Stimulated activated CD8-positive, alpha-beta memory T cell treated with anti-CD3 and anti-CD28 coated beads, Interleukin-2, amount 100 ng/mL, for 48 hours (primary cell): ENCODE data around the gene SKIC8.

Source experiments
- DNase-seq, 2 donors: peaks; one replicate each; pipeline ENCODE4 v3.0.0-alpha.2; 2020; ENCODE audit warnings: low read depth in 2 of 2

The SKIC8 gene

DNA sequence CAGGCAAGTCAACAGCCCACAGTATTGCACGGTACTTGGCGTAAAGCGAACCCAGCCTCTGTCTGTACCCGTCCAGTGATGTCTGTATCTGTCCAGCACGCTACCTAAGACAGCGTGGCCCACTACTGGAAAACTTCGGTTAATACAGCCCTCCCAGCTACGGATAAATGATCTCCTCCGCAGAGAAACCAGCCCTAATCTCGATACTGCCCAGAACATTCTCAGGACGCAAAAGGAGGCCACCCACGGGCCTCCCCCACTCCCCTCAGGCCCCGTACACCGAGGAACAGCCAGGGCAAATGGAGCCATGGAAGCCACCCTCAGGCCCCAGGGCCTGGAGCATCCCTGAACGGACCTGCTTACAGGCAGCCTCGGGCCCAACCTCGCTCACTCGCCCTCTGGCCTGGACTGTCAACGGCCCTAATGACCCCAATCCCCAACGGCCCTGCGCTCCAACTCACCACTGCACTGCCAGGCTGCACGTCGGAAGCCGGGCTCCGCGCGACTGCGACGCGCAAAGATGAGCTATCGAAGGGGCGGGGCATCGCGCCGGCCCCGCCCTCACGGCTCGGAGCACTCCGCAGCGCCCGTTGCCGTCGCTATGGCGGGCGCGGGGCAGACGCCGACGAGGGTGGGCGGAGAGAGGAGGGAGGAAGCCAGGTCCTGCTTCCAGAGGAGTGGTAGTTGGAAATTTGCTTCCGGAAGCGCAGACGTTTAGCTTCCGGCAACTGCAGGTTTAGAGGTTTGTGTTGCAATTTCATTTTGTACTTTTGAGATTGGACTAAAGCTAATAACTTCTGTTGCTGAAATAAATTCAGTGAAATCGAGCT is at the start of gene SKIC8:
SKIC8 (minus strand) TSS at position 509 of the 830 bp plus-strand sequence. CDS start 3,923 bp downstream, outside the sequence.
- peak; percentile 87 for DNase-seq

DNA sequence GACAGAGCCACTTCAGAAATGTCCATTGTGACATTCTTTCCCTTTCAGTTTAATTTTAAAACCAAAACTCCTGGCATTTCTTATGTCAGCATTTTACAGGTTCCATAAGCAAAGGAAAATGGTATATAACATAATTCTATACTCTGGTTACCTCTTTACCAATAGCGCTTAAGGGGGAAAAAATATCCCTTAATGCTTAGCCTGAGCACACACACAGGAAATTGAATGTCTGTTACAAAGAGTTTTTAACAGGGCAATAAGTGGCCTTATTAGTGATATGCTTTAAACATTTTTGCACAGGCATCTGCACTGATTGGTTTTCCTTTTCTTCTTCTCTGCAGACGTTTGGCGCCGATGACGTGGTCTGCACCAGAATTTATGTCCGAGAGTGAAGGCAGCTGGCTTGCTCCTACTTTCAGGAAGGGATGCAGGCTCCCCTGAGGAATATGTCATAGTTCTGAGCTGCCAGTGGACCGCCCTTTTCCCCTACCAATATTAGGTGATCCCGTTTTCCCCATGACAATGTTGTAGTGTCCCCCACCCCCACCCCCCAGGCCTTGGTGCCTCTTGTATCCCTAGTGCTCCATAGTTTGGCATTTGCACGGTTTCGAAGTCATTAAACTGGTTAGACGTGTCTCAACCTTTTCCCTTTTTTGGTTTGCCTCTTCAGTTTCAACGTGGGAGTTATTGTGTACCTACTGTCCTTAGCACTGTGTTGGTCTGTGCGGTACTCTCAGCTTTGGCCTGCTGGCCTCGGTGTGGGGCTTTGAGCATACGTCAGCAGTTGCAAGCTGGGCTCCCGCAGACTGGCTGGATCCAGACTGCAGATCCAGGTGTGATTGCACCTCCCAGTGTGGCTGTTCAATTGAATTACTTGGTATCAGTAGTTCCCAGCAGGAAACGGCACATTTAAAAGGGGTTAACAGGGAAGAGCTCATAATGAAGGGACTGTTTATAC is 48.5 kb upstream of the SKIC8 start:
- no peak for DNase-seq

DNA sequence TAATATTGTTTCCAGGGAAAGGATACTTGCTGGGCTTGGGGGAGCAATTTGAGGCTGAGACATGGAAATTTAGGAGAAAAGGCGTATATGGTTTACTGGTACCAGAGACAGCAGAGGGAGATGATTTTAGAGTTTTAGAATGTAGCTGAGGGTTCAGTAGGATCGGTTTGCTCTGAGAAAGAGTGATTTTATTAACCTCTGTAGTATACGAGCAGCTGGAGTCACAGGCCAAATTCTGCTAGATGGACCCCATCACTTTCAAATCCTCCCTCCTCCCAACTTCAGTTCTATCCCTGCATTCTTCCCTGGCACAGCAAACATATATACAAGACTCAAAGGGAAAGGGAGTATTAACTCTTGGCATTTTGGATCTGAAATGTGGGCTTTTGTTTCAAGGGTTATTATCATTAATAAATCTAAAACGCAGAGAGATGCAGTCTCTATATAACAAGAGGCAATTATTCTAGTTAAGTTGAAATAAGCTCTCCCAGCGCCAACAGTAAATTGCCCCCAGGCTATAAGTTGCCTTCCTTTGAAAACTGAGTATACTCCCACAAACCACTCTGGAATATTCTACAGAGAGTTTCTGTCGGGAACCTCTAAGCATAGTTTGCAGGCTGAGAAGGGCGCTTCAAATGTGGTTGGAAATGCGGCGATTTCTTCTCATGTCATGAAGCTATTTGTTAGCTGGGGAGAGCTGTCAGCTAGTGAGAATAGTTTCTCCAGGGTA is 46.2 kb upstream of the SKIC8 start:
- DNase-seq: no peak

DNA sequence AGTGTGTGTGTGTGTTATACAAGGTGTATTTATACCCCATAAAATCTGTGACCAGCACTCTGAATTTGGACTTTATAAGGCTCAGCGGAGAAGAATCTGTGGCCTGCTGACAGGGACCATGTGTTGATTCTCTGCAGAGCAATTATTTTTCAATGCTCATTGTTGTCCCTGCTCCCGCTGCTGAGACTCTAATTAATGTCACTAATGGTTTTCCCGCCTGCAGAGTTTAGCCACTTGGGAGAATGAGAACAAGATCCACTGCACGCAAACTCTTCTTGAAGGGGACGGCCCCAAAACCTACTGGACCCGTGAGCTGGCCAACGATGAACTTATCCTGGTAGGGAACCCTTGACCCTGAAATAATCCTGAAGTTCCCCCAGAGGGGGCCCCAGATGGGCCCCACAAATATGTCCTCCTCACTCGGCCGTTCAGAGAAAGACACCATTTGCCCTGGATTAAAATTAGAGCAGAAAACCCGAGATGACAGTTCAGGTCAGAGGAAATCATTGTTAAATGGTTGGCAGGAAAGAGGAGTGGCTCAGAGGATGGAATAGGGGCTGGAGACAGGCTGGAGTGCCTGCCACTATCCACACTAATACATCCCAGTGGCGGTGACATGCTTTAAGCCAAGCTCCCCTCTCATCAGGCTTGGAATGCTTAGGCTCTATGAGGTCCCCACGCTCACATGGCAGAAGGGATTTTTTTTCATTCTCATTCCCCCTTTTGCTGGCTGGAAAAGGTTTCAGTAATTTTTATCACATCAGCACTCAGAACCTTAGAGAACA is 44.1 kb upstream of the SKIC8 start:
- no peak for DNase-seq

DNA sequence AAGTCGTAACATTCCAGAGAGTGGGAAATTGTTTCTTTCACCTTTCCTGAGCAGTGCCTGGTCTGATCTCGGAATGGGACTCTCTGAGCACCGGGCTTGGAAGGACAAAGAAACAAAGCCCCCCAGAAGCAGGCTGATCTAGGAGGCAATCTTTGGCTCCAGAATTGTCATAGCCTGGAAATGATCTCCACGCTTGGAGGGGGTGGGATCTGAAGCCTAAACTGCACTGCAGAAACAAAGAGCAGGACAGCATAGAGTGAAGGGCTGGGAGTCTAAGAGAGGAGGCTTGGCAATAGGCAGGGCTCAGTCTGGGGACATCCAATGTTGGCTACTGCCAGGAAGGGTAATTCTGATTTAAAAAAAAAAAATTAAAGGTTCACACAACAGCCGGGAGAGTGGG is 42.6 kb upstream of the SKIC8 start:
- no peak for DNase-seq

DNA sequence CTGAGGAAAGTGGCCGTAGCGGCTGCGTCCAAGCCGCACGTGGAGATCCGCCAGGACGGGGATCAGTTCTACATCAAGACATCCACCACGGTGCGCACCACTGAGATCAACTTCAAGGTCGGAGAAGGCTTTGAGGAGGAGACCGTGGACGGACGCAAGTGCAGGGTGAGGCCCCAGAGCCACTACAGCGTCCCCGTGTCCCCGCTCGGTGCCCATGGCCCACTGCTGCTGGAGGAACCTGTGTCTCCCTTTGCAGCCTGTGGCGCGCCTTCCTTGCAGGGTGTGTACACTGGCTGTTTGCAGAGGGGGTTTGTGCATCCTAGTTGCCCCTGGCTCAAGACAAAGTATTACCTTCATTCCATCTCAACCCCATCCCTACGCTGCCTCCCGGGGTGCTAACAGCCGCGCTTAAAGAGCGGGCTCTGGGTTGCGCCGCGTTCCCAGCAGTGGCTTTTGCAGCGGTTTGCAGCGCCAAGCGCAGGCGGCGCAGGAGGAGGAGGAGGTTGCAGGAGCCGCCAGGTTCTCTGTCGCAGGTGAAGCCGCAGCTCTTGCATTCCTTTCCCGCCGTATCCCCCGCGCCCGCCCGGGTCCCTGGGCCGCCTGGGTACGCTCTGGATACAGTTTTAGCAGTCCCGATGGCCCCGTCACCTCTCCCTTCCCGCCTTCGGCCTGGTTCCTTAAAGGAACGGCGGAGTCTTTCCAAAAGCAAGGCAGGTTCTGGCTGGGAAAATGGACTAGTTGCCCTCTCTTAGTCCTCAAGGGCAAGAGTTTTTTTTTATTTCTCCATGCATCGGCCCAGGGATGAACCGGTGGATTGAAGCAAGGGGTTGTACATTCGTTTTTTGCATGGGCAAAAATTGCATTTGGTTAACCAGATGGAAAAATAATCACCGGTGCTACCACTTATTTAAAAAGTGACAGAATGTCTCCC is 41.9 kb upstream of the SKIC8 start:
- no peak for DNase-seq

DNA sequence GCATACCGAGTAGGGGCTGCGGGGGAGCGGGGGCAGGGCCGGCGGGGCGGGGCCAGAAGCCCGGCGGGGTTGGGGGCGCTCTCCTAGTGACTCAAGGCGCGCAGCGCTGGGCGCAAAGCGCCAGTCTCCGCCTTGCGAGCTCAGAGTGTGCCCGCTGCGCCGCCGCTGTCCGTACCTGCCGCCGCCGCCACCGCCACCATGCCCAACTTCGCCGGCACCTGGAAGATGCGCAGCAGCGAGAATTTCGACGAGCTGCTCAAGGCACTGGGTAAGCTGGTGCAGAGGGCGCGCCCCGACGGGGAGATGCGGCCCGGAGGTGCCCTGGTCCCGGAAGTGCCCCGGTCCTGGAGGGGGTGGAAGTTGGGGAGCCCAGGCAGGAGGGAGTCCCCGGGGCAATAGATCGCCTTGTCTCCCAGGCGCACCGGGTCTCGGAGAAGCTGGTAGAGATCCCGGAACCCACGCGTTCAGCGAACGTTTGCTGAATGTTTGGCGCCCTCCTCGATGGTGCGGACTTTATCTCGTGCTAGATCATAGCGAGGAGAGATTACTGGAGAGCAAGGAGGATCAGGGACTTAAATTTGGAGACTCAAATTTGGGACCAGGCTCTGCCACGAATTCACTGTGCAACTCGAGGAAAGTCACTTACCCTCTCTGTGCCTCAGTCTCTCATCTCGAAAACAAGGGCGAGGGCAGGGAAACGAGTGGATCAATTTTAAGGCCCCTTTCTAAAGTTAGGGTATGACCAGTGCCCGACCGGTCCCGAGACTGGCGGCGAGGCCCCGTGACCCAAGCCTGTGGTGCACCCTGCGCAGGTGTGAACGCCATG is 41.0 kb upstream of the SKIC8 start, which contains the start of gene CRABP1:
CRABP1 (plus strand) TSS at position 123 of the 826 bp plus-strand sequence; CDS start at position 199, 76 bp downstream.
- no peak for DNase-seq

DNA sequence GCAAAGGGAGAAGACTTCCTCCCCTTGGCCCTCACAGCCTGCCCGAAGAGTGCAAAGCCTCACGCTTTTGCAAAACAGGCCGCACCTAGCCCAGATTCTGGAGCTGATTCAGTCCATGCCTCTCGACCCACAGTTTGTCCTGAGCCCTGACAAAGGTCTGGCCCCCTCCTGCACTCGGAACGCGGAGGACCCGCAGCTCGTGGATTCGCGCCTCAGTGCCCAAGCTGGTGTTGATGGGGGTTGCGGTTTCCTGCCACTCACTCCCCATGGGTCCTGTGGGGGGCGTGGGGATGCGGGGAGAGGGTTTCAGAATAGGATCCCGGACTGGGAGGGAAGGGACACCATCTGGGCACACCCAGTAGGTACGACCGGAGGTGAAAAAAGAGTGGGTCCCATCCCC is 40.1 kb upstream of the SKIC8 start:
- no peak for DNase-seq

DNA sequence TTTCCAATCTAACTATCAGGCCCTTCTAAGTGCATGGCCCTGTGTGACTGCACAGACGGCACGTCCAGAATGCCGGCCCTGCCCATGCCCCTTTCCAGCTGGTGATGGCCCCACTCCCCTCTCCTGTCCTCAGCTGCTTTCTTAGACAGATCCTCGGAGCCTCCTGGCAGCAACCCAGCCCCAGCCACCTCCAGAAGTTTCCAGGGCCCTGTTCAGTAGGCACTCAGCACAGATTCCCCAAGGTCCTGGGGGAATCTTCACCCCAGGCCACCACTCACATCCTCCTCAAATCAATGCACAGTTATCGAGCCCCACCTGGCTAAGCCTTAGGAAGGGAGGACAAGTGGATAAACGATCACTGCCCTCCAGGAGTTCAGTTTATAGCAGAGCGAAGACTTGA is 39.4 kb upstream of the SKIC8 start:
- no peak for DNase-seq

DNA sequence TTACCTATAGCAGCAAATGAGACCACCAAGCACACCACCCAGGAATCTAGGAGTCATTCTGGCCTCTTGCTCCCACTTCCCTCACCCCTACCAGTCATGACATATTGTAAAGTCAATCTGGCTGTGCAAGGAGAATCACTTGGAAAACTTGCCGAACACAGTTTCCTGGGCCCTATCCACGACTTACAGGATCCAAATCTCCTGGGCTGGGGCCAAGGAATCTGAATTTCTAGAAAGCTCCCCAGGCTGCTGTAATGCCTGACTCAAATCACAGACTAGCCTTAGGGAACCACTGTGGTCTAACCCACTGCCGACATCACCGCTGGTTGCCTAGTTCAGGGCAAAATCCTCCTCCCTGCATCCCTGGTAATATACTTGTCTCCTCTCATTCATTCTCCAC is 36.6 kb upstream of the SKIC8 start:
- no peak for DNase-seq

DNA sequence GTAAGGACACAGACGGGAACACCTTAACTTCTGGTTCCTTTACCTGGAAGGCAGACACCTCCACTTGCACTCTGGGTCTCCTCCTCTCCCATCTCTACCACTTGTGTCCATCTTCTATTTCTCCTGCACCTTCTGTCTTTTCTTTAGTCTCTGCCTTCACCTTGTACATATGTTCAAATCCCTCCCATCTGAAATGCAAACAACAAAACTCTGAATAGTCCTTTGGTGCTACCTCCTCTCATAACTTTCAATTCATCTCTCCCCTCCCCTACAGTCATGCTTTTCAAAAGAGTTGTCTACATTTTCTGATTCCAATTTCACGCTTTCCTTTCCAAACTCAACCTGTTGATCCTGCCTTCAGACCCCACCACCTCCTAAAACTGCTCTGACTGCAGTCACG is 35.4 kb upstream of the SKIC8 start:
- no peak for DNase-seq

DNA sequence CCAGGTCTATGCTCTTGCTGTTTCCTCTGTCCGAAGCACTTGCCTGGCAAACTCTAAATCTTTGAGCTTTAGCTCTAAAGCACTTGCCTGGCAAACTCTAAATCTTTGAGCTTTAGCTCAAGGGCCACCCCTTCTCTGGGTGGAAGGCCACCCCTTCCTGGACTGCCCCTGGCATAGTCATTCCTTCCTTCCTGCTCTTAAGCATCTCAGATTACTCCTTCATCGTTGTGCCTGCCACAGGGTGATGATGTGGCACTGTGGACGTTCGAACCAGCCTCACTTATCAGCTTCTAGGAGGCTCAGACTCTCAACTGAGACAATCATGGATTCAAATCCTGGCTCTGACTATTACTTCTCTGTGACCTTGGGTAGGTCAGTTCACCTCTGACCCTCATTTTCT is 30.2 kb upstream of the SKIC8 start:
- no peak for DNase-seq

DNA sequence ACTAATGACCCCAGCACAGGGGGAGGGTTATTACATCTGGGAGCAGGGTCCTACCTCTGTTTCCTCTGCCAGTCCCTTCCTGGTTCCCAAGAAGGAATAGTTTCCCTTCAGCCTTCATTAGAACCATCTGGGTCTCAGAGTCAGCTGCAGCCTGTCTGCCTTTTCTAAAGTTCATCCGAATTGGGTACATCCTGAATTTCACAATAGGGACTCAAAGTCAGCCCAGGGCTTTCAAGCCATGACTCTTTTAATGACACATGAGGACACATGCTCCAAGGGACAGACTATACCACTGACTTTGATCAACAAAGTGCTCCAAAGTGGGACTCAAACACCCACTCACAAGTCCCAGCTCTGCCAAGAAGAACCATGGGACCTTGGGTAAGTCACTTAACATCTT is 28.1 kb upstream of the SKIC8 start:
- DNase-seq: no peak

DNA sequence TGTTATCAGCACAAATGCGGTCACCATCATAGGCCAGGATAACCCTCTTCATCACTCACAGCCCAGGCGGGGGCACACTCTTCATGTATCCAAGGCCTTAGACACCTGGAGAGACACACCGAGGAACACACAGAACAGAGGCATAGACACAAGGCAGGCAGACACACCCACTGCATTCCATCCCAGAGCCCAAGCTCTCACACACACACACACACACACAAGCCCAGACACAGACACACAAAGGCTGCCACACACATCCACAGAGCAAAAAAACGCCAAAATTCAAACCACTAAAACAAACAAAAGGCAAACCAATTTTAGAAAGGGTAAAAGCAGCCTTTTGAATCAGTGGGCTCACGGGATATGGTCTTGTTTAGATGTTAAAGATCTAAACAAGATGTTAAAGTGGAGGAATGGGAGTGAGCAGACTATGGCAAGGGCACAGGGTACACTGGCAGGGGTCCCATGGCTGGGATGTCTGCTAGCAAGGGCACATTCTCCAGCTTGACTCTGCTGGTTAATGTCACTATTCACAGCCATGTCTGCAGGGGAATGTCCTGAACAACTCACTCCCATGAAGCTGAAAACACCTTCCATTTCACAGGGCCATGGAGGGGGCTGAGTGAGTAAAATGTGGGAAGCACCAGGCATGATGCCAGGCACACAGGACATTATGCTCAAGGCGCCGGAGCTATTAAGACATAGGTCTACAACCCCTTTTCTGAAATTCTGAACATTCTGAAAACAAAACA is 25.9 kb upstream of the SKIC8 start:
- no peak for DNase-seq

DNA sequence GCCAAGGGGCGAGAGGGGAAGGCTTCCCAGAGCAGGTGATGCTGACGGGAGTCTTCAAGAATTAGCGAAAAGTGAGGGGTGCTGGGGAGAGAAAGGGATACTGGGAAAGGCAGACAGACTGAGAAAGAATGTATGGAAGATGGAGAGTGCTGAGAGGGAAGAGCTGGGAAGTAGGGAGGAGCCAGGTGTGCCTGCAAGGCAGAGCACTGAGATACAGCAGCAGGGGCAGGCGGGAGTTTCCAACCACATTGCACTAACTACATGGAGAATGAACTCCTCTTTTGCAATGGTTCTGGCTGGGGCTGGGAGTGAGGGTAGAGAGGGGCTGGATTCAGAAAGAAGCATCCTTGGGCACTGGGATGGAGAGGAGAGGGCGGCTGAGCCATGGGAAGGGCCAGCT is 24.7 kb upstream of the SKIC8 start:
- DNase-seq: no peak

DNA sequence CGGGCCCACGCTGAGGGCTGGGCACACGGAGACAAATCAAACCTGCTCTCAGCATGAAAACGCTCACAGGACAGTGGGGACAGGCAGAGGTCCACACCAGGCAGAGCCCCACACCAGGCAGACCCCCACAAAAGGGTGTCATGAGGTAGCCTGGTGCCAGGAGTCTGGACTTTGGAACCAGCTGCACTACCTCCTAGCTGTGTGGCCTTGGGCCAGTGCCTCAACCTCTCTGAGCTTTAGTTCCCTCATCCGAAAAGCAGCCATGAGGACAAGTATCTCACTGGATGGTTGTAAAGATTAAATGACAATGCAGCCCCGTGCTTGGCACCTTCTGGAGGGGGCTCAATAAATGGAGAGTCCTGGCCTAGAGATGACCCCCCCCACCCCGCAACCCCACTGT is 24.3 kb upstream of the SKIC8 start:
- no peak for DNase-seq

DNA sequence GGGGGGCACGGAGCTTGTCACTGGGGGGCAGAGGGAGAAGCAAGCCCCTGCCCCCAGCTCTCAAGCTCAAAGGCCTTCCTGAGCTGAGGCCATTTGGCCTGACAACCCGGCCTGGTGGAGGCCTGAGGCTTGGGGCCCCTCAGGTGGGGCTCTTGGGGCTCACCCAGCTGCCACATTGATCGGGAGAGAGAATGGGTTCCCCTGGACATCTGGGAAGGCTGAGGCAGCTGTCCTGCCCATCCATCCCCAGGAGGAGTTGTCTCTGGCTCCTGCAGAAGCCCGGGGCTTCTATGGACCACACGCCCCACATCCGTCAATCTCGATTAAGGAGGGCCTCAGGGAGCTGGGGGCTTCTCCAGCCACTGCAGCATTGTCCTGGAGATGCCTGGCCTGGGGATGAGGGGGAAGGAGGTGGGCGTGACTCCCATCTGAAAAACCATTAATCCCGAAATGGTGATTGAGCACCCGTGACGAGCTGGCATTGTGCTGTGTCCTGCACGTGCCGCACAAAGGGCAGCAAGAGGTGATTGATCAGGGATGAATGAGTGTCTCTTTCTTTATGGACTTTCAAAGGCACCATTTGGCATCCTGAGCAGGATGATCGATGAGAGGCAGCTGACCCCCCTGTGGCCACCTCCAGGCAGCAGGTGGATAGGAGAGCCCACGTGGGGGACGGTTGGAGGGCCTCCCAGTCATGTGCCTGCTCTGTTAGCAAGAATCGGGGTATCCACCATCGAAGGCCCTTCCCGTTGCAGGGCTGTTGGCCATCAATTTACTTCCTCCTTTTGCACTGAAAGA is 23.5 kb upstream of the SKIC8 start:
- DNase-seq: no peak

DNA sequence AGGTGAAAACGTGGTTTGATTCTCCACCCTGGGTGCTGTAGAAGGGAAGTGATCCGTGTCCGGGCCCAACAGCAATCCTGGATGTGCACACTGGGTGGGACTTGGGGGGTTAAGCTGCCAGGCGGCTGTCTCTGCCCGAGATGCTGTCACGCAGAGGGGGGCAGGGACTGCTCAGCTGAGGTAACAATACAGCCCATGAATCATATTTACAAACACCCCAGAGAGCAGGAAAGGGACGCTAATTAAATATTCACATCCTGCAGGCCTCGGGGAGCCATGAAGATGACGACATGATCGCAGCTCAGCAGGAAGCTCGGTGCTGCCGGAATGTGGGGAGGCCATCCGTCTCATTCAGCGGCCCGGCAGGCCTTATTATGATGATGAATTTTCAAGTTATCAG is 22.8 kb upstream of the SKIC8 start:
- no peak for DNase-seq
